Stimulated activated CD4-positive, alpha-beta T cell treated with anti-CD3 and anti-CD28 coated beads, Interleukin-1b, Interleukin-23, amount 100 ng/mL, for 1 hour (primary cell): ENCODE measurements around the gene TGFB1.
"Not testable (repeated sequence)": the region's sequence is repeated elsewhere in the genome, so short reads cannot be mapped to it uniquely, and the experiment has no call there.

Experiments used
- DNase-seq, 2 donors: peaks; one replicate each; pipeline ENCODE4 v3.0.0-alpha.2; 2020; ENCODE audit warnings: low read depth in 2 of 2

TGFB1 gene

GRCh38 chr19:41353466-41354342 is at the start of gene TGFB1:
Gene TGFB1 (minus strand): TSS chr19:41353922. CDS start chr19:41353044, 878 bp downstream.
- peak; percentile 87 to 93 for DNase-seq

- DNase-seq: no peak
These were observed 48.3 kb upstream of the TGFB1 start for GRCh38 chr19:41402010-41402409.

- no peak for DNase-seq
These were observed 47.8 kb upstream of the TGFB1 start for GRCh38 chr19:41401483-41401882.

- DNase-seq: no peak
These were observed 45.8 kb upstream of the TGFB1 start for GRCh38 chr19:41399525-41399924.

- DNase-seq: no peak
These were observed 45.4 kb upstream of the TGFB1 start for GRCh38 chr19:41399091-41399490.

- no peak for DNase-seq
These were observed 44.9 kb upstream of the TGFB1 start for GRCh38 chr19:41398598-41398997.

GRCh38 chr19:41398050-41398418 is 44.3 kb upstream of the TGFB1 start:
- DNase-seq: no peak

GRCh38 chr19:41397086-41398049 is 43.6 kb upstream of the TGFB1 start, which contains the start of the genes BCKDHA and EXOSC5:
Gene BCKDHA (plus strand): TSS chr19:41397818. CDS start chr19:41397828, 10 bp downstream.
Gene EXOSC5 (minus strand): TSS chr19:41397359. CDS start chr19:41397328, 31 bp downstream.
- peak; percentile 93 to 99 for DNase-seq

- DNase-seq: no peak
These were observed 41.6 kb upstream of the TGFB1 start for GRCh38 chr19:41395355-41395754.

- no peak for DNase-seq
These were observed 39.1 kb upstream of the TGFB1 start for GRCh38 chr19:41392775-41393174.

GRCh38 chr19:41391618-41392017 is 37.9 kb upstream of the TGFB1 start:
- no peak for DNase-seq

- no peak for DNase-seq
These were observed 32.7 kb upstream of the TGFB1 start for GRCh38 chr19:41386442-41386841.

GRCh38 chr19:41384351-41384750 is 30.6 kb upstream of the TGFB1 start:
- DNase-seq: no peak

GRCh38 chr19:41381536-41381935 is 27.8 kb upstream of the TGFB1 start:
- not testable (repeated sequence) for DNase-seq

- DNase-seq: no peak
These were observed 24.4 kb upstream of the TGFB1 start for GRCh38 chr19:41377977-41378709.

- DNase-seq: no peak
These were observed 23.3 kb upstream of the TGFB1 start for GRCh38 chr19:41376998-41377365.

GRCh38 chr19:41376241-41376997 is 22.7 kb upstream of the TGFB1 start, which contains the start of gene TMEM91:
Gene TMEM91 (plus strand): TSS chr19:41376533. CDS start chr19:41378310, 1,777 bp downstream.
- DNase-seq: no peak

GRCh38 chr19:41373993-41374392 is 20.3 kb upstream of the TGFB1 start:
- DNase-seq: no peak

- no peak for DNase-seq
These were observed 18.8 kb upstream of the TGFB1 start for GRCh38 chr19:41372501-41372900.

- DNase-seq: no peak
These were observed 17.8 kb upstream of the TGFB1 start for GRCh38 chr19:41371541-41371940.

- DNase-seq: not testable (repeated sequence)
These were observed 17.4 kb upstream of the TGFB1 start for GRCh38 chr19:41371119-41371518.
